HCT116 (cell line): ENCODE data around the gene POC1A. TPM values are rescaled to one million over a fixed set of nuclear protein-coding genes. Genes with fewer than 3 reads are reported as not detected.

Experiments used
- ATAC-seq: fragments of 200-7000 bp; cut with Tn5 transposase; 2 replicates; pipeline ENCODE4 v1.9.1; 2020; ENCODE audit warnings: mild to moderate bottlenecking, moderate library complexity
- BruUV-seq: library from RNA; stranded (reverse); fragments of 400-500 nt; replicated peaks from 2 replicates; lab custom pipeline; 2021; lab: Mats Ljungman, UMichigan
- CTCF ChIA-PET: fragments of 300-600 bp; sonication (Branson Sonifier 250); formaldehyde crosslinking; loops from one replicate; lab custom pipeline; 2021; ENCODE audit warnings: antibody characterized with exemption; lab: Charles Lee
- POLR2A ChIA-PET: fragments of 300-600, 350-600 bp; sonication (Branson Sonifier 250); formaldehyde crosslinking; loops from one replicate; lab custom pipeline; 2021; ENCODE audit warnings: antibody characterized with exemption; lab: Charles Lee
- RAD21 ChIA-PET, 2 experiments: fragments of 300-600 bp; sonication (Branson Sonifier 250); formaldehyde crosslinking; loops; one replicate each; lab custom pipeline; 2023; ENCODE audit warnings: low total read pairs in 2 of 2; ENCODE audit not compliant: uncharacterized antibody in 2 of 2, unreplicated experiment in 2 of 2, low non-redundant PET in 1 of 2; lab: Charles Lee
- DNase-seq: peaks from one replicate; pipeline ENCODE4 v3.0.0-alpha.2; 2010; ENCODE audit warnings: low read depth, low spot score
- H2AFZ ChIP-seq: fragments of 200-600 bp; shearing (Covaris generic), sonication (generic); 2 replicates; pipeline ENCODE4 v1.6.1; 2017; ENCODE audit warnings: low read depth, mixed run types, mixed read lengths, antibody characterized with exemption, low read length; ENCODE audit not compliant: poor library complexity, severe bottlenecking
- H3K27ac ChIP-seq: 2 replicates; pipeline ENCODE4 v1.5.1; 2012; ENCODE audit warnings: low read depth, low read length
- H3K27me3 ChIP-seq: fragments of 200-600 bp; sonication (generic); 2 replicates; pipeline ENCODE4 v1.6.1; 2016; ENCODE audit warnings: mixed run types, low read length, mixed read lengths; ENCODE audit not compliant: insufficient read depth
- H3K36me3 ChIP-seq, 2 experiments: fragments of 200-500 bp in 1 of 2; fragments of 200-600 bp in 1 of 2; sonication (Bioruptor generic) in 1 of 2; sonication (generic) in 1 of 2; 2 replicates each; pipeline versions ENCODE4 v1.5.1 to v1.6.1; 2014 to 2016; ENCODE audit warnings: low read length in 2 of 2, inconsistent platforms in 1 of 2, mixed read lengths in 1 of 2, mixed run types in 1 of 2; ENCODE audit not compliant: insufficient read depth in 2 of 2, control insufficient read depth in 1 of 2
- H3K4me1 ChIP-seq, 2 experiments: fragments of 200-600 bp in 1 of 2; sonication (generic) in 1 of 2; 2 replicates each; pipeline versions ENCODE4 v1.5.1 to v1.6.1; 2012 to 2017; ENCODE audit warnings: low read length in 2 of 2, inconsistent platforms in 1 of 2, mild to moderate bottlenecking in 1 of 2, mixed read lengths in 1 of 2, mixed run types in 1 of 2, moderate library complexity in 1 of 2; ENCODE audit not compliant: insufficient read depth in 2 of 2, control insufficient read depth in 1 of 2
- H3K4me2 ChIP-seq: fragments of 200-600 bp; sonication (generic); 2 replicates; pipeline ENCODE4 v1.6.1; 2017; ENCODE audit warnings: mixed run types, low read length, mixed read lengths
- H3K4me3 ChIP-seq, 2 experiments: fragments of 200-600 bp in 1 of 2; sonication (generic) in 1 of 2; replicated peaks in 1 of 2; 2 replicates each; pipeline ENCODE4 v1.5.1; 2011 to 2016; ENCODE audit warnings: low read length in 2 of 2, control low read depth in 1 of 2, low read depth in 1 of 2, mild to moderate bottlenecking in 1 of 2, mixed read lengths in 1 of 2, mixed run types in 1 of 2
- H3K79me2 ChIP-seq: fragments of 200-600 bp; sonication (generic); 2 replicates; pipeline ENCODE4 v1.6.1; 2017; ENCODE audit warnings: mild to moderate bottlenecking, mixed run types, low read length, moderate library complexity, mixed read lengths; ENCODE audit not compliant: insufficient read depth
- H3K9ac ChIP-seq: fragments of 200-600 bp; sonication (generic); 2 replicates; pipeline ENCODE4 v1.6.1; 2016; ENCODE audit warnings: low read length, mixed read lengths
- H3K9me2 ChIP-seq: fragments of 200-600 bp; sonication (generic), shearing (Covaris generic); 2 replicates; pipeline ENCODE4 v1.6.1; 2017; ENCODE audit warnings: mixed run types, mild to moderate bottlenecking, moderate library complexity; ENCODE audit not compliant: insufficient read depth
- H3K9me3 ChIP-seq, 2 experiments: fragments of 200-500 bp in 1 of 2; fragments of 200-600 bp in 1 of 2; sonication (Bioruptor generic) in 1 of 2; sonication (generic) in 1 of 2; 2 replicates each; pipeline ENCODE4 v1.6.1; 2014 to 2017; ENCODE audit warnings: low read length in 2 of 2, mixed read lengths in 2 of 2, inconsistent platforms in 1 of 2, low read depth in 1 of 2, mild to moderate bottlenecking in 1 of 2, mixed run types in 1 of 2, moderate library complexity in 1 of 2; ENCODE audit not compliant: control insufficient read depth in 1 of 2, insufficient read depth in 1 of 2
- H4K20me1 ChIP-seq: fragments of 200-600 bp; sonication (generic), shearing (Covaris generic); 2 replicates; pipeline ENCODE4 v1.6.1; 2017; ENCODE audit warnings: mixed run types, mild to moderate bottlenecking, moderate library complexity; ENCODE audit not compliant: insufficient read depth
- CBX3 ChIP-seq: IDR thresholded peaks from 2 replicates; pipeline ENCODE4 v1.6.1; 2012; ENCODE audit warnings: low read depth
- CEBPB ChIP-seq: IDR thresholded peaks from 2 replicates; pipeline ENCODE4 v1.6.1; 2012; ENCODE audit warnings: low read depth
- ELF1 ChIP-seq: IDR thresholded peaks from 2 replicates; pipeline ENCODE4 v1.6.1; 2012; ENCODE audit warnings: low read depth, borderline replicate concordance
- EZH2 ChIP-seq: fragments of 200-600 bp; sonication (generic); IDR thresholded peaks from 2 replicates; pipeline ENCODE4 v1.6.1; 2017; ENCODE audit warnings: antibody characterized with exemption, mixed run types
- FOSL1 ChIP-seq: IDR thresholded peaks from 2 replicates; pipeline ENCODE4 v1.6.1; 2012; ENCODE audit warnings: low read depth
- POLR2AphosphoS5 ChIP-seq: IDR thresholded peaks from 2 replicates; pipeline ENCODE4 v1.6.1; 2011; ENCODE audit warnings: mild to moderate bottlenecking, low read depth, low read length, moderate library complexity
- RAD21 ChIP-seq: IDR thresholded peaks from 2 replicates; pipeline ENCODE4 v1.6.1; 2012; ENCODE audit warnings: low read depth, mild to moderate bottlenecking
- SP1 ChIP-seq: IDR thresholded peaks from 2 replicates; pipeline ENCODE4 v1.6.1; 2012; ENCODE audit warnings: low read depth
- TCF7L2 ChIP-seq: IDR thresholded peaks from 2 replicates; pipeline ENCODE4 v1.7.0; 2011; ENCODE audit warnings: borderline replicate concordance, inconsistent platforms; ENCODE audit not compliant: insufficient read depth, insufficient read length; ENCODE audit errors: extremely low read depth
- YY1 ChIP-seq: IDR thresholded peaks from 2 replicates; pipeline ENCODE4 v1.6.1; 2011; ENCODE audit warnings: low read length, low read depth, moderate library complexity, mild to moderate bottlenecking; ENCODE audit not compliant: insufficient replicate concordance; ENCODE audit errors: extremely low read depth
- ZBTB33 ChIP-seq: IDR thresholded peaks from 2 replicates; pipeline ENCODE4 v1.6.1; 2011; ENCODE audit warnings: mild to moderate bottlenecking, low read length, moderate library complexity; ENCODE audit not compliant: insufficient replicate concordance; ENCODE audit errors: extremely low read depth
- ZFX ChIP-seq: fragments of 450-650 bp; IDR thresholded peaks from 2 replicates; pipeline ENCODE4 v1.6.1; 2017
- ZNF274 ChIP-seq: fragments of 200-500 bp; sonication (Bioruptor generic); IDR thresholded peaks from 2 replicates; pipeline ENCODE4 v1.6.1; 2014; ENCODE audit warnings: mild to moderate bottlenecking, low read depth, low read length, inconsistent platforms
- intact Hi-C: fragments of 100-400 bp; cut with micrococcal nuclease; formaldehyde crosslinking; loops from 2 replicates; pipeline ENCODE4 v1.10.0; 2022
- total RNA-seq: library from RNA; stranded (reverse); gene quantifications from one replicate; pipeline ENCODE4 v1.2.1, GENCODE V29; 2021; ENCODE audit not compliant: unreplicated experiment
- TF ChIP-seq, protein P1 (sequence below), 3 experiments: fragments of 200-600 bp in 1 of 3; sonication (generic) in 1 of 3; IDR thresholded peaks in 2 of 3; conservative IDR thresholded peaks in 1 of 3; 2 replicates each; pipeline ENCODE4 v1.5.1; 2012 to 2017; ENCODE audit warnings: low read depth in 2 of 3, low read length in 2 of 3, antibody characterized with exemption in 1 of 3, borderline replicate concordance in 1 of 3, control low read depth in 1 of 3, mild to moderate bottlenecking in 1 of 3, mixed read lengths in 1 of 3, mixed run types in 1 of 3, moderate library complexity in 1 of 3; ENCODE audit not compliant: insufficient read depth in 1 of 3

Gene POC1A
- total RNA-seq, 1 experiment from 2014 or later, result 34.0 TPM

GRCh38 chr3:52130966-52131622, 23.1 kb downstream of the POC1A start:
- intact Hi-C loops, result no loop called here

GRCh38 chr3:52128118-52128683, 26.0 kb downstream of the POC1A start:
- RAD21 ChIA-PET, result interaction anchor here in 1 of 2 experiments (0.6 to 1.0 kb wide), 2 partner anchors 75 to 103 kb away, joined by 3 to 7 read pairs; no protein-coding TSS in a partner anchor
- CTCF ChIA-PET, result interaction anchor here (0.6 to 1.2 kb wide), 4 partner anchors 9 to 124 kb away, joined by 3 to 4 read pairs (median 4); partner anchors contain the start of gene DUSP7
- DNase-seq (peak; percentile 87), ATAC-seq (peak; percentile 93)
- Histone ChIP-seq H3K27me3 (no peaks in the 10 kb centered on the region), H2AFZ (no peak overlapping the region), H3K9me2 (no peaks in the 10 kb centered on the region), H3K9ac (peak overlapping the region; percentile 35), H3K4me3 (peak overlapping the region in 1 of 2 experiments; percentile 18; a peak in 2 of 4 replicates), H3K4me1 (peaks cover 30 to 38% of the 10 kb centered on the region in 2 experiments), H3K79me2 (no peaks in the 10 kb centered on the region), H3K9me3 (no peaks in the 10 kb centered on the region), H3K27ac (peak overlapping the region; percentile 95), H4K20me1 (no peaks in the 10 kb centered on the region), H3K36me3 (peaks cover 4 to 12% of the 10 kb centered on the region in 2 experiments; a peak in 2 of 4 replicates), H3K4me2 (peak overlapping the region; percentile 65)
- BruUV-seq, result no TSS peak
- intact Hi-C loops, result no loop called here
- POLR2A ChIA-PET, result interaction anchor here (0.5 to 1.2 kb wide), 4 partner anchors 26 to 138 kb away, joined by 3 to 5 read pairs (median 3); partner anchors contain the start of genes DUSP7, POC1A and RPL29
- TF ChIP-seq FOSL1, result peak; percentile 78
- no peak for TF ChIP-seq ZBTB33
- TF ChIP-seq ZNF274, result no peak
- no peak for TF ChIP-seq ZFX
- peak; percentile 37; the same call in 1 of the 2 replicates for TF ChIP-seq RAD21
- no peak for TF ChIP-seq ELF1
- TF ChIP-seq YY1, result no peak
- TF ChIP-seq TCF7L2, result peak; percentile 91
- peak; percentile 76 for TF ChIP-seq SP1
- TF ChIP-seq, protein P1, sequence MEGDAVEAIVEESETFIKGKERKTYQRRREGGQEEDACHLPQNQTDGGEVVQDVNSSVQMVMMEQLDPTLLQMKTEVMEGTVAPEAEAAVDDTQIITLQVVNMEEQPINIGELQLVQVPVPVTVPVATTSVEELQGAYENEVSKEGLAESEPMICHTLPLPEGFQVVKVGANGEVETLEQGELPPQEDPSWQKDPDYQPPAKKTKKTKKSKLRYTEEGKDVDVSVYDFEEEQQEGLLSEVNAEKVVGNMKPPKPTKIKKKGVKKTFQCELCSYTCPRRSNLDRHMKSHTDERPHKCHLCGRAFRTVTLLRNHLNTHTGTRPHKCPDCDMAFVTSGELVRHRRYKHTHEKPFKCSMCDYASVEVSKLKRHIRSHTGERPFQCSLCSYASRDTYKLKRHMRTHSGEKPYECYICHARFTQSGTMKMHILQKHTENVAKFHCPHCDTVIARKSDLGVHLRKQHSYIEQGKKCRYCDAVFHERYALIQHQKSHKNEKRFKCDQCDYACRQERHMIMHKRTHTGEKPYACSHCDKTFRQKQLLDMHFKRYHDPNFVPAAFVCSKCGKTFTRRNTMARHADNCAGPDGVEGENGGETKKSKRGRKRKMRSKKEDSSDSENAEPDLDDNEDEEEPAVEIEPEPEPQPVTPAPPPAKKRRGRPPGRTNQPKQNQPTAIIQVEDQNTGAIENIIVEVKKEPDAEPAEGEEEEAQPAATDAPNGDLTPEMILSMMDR (IDR thresholded peaks at IDR 0.05 in 2 of 3, conservative IDR thresholded peaks at IDR 0.05 in 1 of 3; ENCODE audit: borderline replicate concordance in 1 of 3, insufficient read depth in 1 of 3, low read depth in 2 of 3, low read length in 2 of 3), result no peak
- TF ChIP-seq CEBPB, result no peak; the same call in 1 of the 2 replicates
- TF ChIP-seq EZH2, result no peak

More at GRCh38 chr3:52130966-52131622, 23.1 kb downstream of the POC1A start:
- Histone ChIP-seq H3K9ac (no peak overlapping the region), H3K4me2 (no peak overlapping the region), H3K79me2 (no peaks in the 10 kb centered on the region), H3K9me3 (no peaks in the 10 kb centered on the region), H3K27ac (no peak overlapping the region), H3K9me2 (no peaks in the 10 kb centered on the region), H3K36me3 (peaks cover 0 to 5% of the 10 kb centered on the region in 2 experiments; a peak in 2 of 4 replicates)
- CTCF ChIA-PET, result no interaction called here
- BruUV-seq, result no TSS peak
- ATAC-seq, result no peak
- TF ChIP-seq CBX3, result no peak
- no peak for TF ChIP-seq POLR2AphosphoS5
- no peak for TF ChIP-seq SP1
- TF ChIP-seq RAD21, result no peak
- TF ChIP-seq, all 23 proteins: peak for 0
- H4K20me1 ChIP-seq, result no peaks in the 10 kb centered on the region
- no peaks in the 10 kb centered on the region for H3K27me3 ChIP-seq
- ChIA-PET POLR2A (no interaction called here), RAD21 (no interaction called here)
- H3K4me3 ChIP-seq, result no peak overlapping the region
- peaks cover 30 to 36% of the 10 kb centered on the region in 2 experiments for H3K4me1 ChIP-seq
- no peak for DNase-seq
- no peak overlapping the region for H2AFZ ChIP-seq
